GM18868 (cell line): Measurements from ENCODE around the gene STIMATE.

Experiments used
- ATAC-seq: cut with Tn5 transposase; IDR thresholded peaks from one replicate; pipeline ENCODE4 v1.9.1; 2021; ENCODE audit warnings: mild to moderate bottlenecking, moderate library complexity; ENCODE audit not compliant: unreplicated experiment

The STIMATE gene

GRCh38 chr3:52871761-52872160 is 25.6 kb downstream of the STIMATE start:
- ATAC-seq, result no peak

- ATAC-seq, result no peak
Measured at GRCh38 chr3:52870471-52870870, 26.9 kb downstream of the STIMATE start.

- no peak for ATAC-seq
Measured at GRCh38 chr3:52866427-52866826, 30.9 kb downstream of the STIMATE start.

GRCh38 chr3:52865994-52866393 is 31.4 kb downstream of the STIMATE start:
- no peak for ATAC-seq

GRCh38 chr3:52860424-52860768 is 37.0 kb downstream of the STIMATE start:
- no peak for ATAC-seq

GRCh38 chr3:52859686-52860423 is 37.5 kb downstream of the STIMATE start:
- no peak for ATAC-seq

GRCh38 chr3:52857864-52858263 is 39.5 kb downstream of the STIMATE start:
- ATAC-seq, result no peak

- peak; percentile 19 for ATAC-seq
Measured at GRCh38 chr3:52857133-52857532, 40.2 kb downstream of the STIMATE start.

- peak; percentile 61 for ATAC-seq
Measured at GRCh38 chr3:52856666-52857065, 40.7 kb downstream of the STIMATE start.

GRCh38 chr3:52854013-52854412 is 43.3 kb downstream of the STIMATE start:
- ATAC-seq, result no peak

- ATAC-seq, result no peak
Measured at GRCh38 chr3:52852419-52852818, 44.9 kb downstream of the STIMATE start.

- no peak for ATAC-seq
Measured at GRCh38 chr3:52851348-52851747, 46.0 kb downstream of the STIMATE start.

- ATAC-seq, result no peak
Measured at GRCh38 chr3:52849656-52850055, 47.7 kb downstream of the STIMATE start.

GRCh38 chr3:52848617-52849016 is 48.7 kb downstream of the STIMATE start:
- no peak for ATAC-seq

- ATAC-seq, result no peak
Measured at GRCh38 chr3:52847726-52848125, 49.6 kb downstream of the STIMATE start.

- ATAC-seq, result no peak
Measured at GRCh38 chr3:52847241-52847640, 50.1 kb downstream of the STIMATE start.

GRCh38 chr3:52846432-52846965 is 50.8 kb downstream of the STIMATE start:
- ATAC-seq, result no peak

- no peak for ATAC-seq
Measured at GRCh38 chr3:52845691-52846431, 51.5 kb downstream of the STIMATE start.

- no peak for ATAC-seq
Measured at GRCh38 chr3:52845157-52845556, 52.2 kb downstream of the STIMATE start.

- ATAC-seq, result no peak
Measured at GRCh38 chr3:52844290-52844975, 52.9 kb downstream of the STIMATE start.

- ATAC-seq, result no peak
Measured at GRCh38 chr3:52843881-52844280, 53.5 kb downstream of the STIMATE start.
